NCI-H446 (cell line): Measurements from ENCODE around the gene ATP13A1.

ENCODE experiments used
- DNase-seq, 2 experiments: peaks; one replicate each; lab custom pipeline; 2025; lab: John Stamatoyannopoulos, UW

Gene ATP13A1

DNA sequence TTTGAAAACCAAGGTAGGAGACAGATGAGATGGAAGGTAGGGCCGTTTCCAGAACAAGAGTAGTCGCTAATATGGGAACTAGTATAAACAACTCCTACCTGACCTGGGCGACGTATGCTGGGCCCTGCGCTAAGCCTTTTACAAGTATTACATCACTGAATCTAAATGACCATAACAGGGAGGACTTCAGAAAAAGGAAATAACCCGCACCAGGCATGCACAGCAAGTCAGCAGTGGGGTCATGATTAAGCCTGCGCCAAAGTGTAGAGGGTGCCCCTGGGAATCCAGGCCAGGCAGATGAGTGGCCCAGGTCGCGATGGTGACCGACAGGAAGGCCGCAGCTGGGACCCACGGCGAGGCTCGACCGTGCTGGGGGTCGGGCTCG is 613 bp downstream of the ATP13A1 start:
- no peak for DNase-seq

DNA sequence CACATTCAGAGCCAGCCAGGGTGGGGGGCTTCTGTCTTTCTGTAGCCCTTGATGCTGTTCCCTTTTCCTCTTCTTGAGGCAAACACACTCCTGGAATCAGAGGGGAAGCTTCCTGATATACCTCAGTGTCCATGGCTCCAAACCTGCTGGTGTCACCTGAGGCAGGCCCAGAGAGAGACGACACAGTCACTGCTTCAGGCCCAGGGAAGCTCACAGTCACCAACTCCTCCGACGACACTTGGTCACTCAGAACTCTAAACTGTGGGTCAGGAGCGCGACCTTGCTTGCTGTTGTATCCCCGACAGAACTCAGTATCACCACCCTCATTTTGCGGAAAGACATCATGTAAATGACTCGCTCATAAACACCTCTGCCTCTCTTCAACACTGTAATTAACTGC is 1.1 kb downstream of the ATP13A1 start:
- DNase-seq, result no peak

DNA sequence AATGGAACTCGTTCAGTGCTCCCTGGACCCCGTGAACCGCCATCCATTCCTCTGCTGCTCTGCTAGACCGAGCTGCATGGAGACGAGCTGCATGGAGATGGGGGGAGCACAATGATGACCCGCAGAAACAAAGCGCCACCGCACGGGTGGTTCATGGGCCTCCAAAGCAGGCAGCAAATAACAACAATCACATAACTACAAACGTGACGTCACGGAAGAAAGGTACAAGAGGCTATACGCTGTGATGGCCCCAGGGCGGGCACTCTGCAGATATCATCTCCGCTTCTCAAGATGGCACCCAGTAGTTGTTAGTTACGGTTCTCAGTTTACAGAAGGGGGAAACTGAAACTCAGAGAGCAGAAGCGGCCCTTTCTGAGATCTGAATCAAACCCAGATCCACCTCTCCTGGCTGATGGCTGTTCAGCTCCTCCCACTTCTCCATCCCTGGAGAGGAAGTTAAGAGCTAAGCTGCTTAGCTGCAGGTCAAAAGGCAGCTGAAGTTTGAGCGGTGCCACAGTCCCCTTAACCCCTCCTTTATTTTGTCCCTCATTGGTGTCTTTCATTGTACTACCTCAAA is 1.7 kb downstream of the ATP13A1 start:
- DNase-seq, result no peak

DNA sequence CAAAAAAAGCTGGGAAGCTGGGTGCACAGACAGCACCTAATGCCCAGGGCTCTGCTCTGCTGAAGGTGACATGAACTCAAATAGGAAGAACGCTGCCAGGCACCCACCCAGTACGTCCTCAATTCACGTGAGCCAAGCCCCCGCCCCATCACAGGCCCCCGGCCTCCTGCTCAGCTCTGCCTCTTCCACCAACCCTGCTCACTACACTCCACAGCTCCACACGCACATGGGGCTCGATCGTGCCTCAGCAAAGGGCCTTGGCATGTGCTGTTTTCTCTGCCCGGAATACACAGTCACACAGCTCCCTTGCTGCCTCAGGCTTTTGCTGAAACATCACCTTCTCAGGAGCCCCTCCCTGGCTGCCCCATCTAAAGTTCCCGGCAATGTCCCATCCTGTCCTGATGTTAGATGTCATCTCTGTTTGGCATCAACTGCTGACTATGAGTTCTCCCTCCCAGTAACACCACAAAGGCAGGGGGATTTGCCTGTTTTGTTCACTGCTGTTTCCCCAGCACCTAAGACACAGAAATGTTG is 2.3 kb downstream of the ATP13A1 start:
- DNase-seq, result no peak

DNA sequence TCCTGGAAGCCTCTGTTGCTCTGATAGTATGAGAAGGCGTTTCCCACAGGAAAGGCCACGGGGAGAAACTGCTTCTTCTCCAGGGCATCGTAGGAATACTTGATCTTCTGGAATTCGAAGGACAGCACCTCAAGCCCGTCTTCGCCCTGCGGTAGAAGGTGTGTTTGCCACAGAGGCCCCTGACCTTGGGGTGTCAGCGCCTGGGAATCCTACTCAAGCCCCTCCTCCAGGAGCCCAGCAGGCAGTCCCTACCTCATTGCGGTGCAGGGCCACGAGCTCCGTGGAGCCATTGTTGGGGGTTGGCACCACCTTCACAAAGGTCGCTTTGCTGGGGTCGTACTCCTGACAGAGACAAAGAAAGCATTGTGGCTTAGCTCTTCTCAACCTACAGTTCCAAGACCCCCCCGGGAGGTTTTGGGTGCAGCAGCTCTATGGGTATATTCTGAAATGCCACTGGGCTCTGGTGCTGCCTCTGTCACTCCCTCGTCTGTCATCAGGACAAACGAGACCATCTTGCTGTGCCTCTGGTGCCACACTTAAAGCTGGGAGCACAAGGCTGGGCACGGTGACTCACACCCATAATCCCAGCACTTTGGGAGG is 3.7 kb downstream of the ATP13A1 start:
- no peak for DNase-seq

DNA sequence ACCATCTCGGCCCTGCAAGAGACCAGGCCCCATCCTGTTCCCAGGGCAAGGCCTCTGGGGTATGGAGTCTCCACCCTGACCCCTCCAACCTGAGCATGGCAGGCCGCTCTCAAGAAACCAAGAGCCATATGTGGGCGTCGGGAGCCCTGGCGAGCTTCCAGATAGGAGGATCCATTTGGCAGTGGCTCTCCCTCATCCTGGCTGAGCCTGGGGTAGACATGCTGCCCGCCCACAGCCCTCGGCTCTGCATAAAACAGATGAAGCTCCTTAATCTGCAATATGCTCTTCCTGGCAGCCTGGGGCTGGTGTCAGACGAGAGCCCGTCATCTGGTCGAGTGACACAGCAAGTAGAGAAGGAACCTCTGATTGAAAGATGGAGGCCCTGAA is 6.1 kb downstream of the ATP13A1 start:
- DNase-seq, result peak; percentile 63 to 89

DNA sequence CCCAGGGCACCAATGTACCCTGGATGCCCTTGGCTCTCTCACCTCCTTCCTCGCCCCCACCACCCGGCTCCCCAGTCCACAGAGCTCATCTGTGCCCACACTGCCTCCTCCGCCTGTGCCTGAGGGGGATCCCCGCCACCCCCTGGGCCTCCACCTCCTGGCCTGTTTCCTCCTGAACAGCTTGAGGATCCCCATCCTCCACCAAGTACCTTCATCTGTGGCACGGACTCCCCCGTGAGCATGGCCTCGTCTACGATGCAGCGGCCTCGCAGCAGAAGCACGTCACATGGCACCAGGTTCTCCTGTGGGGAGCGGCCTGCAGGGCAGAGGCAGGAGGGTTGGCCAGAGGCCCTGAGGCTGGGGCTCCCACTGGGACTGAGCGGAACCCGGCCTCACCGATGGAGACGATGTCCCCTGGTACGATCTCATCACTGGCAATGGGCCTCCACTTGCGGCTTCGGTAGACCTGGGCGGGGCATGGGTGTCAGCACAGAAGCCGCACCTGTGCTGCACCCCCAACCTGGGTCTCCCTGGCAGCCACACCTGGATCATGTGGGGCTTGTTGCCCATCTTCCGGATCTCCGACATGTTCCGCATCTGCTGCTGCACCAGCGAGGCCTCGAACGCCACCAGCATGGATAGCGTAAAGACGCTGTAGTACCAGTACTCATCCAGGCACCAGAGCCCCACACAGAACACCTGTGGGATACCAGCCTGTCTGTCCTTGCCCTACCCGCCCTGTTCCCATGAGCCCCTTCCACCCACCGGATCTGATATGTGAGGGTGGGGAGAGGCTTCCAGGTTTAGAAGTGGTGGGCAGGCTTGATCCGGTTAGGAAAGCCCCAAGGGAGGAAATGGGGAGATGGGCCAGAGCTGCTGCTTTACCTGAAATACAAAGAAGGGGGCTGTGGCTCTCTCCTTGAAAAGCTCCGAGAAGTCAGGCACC is 6.8 kb downstream of the ATP13A1 start:
- DNase-seq, result no peak

DNA sequence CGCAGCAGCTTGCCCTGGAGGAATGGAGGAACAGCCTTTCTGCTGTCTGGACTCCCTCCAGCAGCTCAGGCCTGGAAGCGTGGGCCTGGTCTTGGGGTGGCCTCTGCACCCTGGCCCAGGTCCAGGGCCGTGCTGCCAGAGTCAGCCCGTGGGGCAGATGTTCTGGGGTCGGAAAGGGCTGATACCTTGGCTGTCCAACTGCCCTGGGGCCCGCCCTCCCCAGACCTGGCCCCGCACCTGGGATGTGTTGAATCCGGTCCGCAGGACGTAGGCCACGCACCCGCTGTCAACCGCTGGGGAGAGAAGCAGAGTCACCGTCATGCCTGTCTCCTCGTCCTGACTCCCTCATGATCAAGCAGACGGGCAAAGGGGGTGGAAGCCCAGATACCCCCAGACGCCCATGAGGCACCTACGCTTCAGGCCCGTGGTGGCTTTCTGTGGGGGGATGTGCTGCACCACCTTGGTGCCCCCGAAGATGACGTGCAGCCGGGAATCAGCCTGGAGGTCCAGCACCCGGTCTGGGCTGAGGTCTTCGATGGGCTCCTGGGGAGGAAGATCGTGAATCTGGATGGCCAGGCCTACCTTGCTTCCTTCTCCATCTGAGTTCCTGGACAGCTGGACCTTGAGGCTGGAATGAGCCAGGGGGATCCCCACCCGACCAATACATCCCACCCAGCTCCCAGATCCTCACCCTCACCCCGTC is 7.7 kb downstream of the ATP13A1 start:
- DNase-seq, result no peak

DNA sequence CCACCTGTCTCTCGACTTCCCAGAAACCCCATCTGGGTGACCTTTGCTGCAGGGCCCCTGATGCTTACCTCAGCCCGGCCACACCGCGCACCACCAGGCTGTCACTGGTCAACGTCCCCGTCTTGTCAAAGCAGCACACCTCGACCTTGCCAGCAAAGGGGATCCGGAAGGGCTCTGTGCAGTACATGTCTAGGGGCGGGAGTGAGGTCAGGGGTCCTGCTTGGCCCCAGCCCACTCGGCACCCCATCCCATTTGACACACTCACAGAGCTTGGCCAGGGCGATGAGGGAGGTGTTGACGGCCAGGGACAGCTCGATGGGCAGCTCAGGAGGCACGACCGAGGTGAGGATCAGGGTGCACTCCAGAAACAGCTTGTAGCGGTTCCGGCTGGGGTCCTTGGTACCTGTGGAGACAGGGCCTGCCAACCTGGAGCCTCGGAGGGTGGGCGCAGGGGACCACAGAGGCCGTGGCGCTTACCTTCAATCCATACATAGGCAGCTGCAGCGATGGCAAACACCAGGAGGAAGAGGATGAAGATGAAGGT is 8.4 kb downstream of the ATP13A1 start:
- no peak for DNase-seq

DNA sequence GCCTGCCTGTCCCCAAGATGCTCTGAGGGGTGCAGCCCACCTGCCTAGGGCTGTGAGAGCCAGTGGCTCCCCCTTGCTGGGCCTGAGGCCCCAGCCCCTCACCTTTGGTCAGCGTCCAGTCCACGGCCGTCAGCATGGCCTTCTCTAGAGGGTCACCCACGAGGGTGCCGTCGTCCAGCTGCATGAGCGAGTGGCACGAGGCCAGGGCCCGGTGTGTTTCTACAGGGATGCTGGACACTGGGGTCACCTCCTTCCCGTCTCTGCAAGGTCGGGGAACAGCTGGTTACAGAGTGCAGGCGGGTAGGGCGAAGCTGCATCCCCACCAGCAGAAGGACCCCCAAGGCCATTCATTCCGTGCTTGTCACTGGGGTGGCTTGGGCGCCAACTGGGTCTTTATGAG is 9.0 kb downstream of the ATP13A1 start:
- no peak for DNase-seq

DNA sequence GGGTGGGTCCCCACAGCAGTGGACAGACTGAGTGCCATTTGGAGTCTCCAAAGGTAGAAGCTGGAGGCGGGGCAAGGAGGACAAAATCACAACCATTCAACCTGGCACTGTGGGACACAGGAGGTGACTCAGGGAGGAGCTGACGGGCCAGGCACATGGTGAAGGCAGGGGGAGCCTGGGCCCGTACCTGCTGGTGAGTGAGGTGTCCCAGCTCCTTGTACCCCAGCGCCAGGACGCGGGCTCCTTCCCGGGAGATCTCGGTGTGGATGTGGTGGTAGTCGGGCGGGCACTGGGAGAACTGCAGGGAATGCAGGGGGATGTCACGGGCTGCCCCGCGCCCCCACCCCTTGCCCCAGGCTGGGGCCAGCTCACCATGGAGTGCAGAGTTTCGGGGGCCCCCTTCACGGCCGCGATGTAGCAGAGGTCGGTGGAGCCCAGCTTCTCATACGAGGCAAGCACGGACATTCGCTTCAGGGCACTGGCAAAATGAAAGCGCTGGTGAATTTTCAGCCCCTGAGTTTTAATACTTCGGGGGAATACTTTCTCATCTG is 9.8 kb downstream of the ATP13A1 start:
- DNase-seq, result no peak

DNA sequence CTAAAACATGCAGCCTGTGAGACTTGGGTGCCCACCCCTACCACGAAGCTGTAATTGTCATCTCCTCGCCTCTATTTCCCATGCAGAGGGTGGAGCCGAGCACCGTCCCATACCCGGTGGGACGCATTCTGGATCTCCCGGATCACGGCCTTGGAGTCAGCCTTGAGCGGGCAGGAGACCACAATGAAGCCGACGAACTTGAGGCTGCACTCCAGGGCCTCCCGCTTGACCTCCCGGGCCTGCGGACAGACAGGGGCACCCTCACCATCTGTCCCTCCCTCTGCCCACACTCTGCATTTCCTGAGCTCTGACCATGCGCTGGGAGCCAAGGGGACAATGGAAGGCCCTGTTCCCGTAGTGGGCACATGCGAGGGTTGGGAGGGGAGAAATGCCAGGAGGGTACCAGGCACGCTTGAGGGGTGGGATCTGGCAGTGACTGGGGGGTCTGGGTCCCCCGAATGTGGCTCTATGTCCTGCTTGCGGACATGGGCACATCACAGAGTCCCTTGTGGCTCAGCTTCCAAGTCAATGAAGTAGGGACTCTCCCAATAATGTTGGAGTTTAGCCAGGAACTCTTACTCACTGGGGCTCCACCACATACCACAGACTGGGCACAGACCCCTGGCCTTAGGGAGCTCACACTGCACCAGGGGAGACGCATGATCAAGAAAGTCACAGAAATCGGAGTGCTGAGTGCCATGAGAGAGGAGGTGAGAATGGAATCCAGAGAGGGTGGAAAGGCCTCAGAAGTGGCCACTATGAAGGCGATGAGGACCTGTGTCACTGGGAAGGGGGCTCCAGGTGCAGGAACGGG is 10.8 kb downstream of the ATP13A1 start:
- DNase-seq, result no peak

DNA sequence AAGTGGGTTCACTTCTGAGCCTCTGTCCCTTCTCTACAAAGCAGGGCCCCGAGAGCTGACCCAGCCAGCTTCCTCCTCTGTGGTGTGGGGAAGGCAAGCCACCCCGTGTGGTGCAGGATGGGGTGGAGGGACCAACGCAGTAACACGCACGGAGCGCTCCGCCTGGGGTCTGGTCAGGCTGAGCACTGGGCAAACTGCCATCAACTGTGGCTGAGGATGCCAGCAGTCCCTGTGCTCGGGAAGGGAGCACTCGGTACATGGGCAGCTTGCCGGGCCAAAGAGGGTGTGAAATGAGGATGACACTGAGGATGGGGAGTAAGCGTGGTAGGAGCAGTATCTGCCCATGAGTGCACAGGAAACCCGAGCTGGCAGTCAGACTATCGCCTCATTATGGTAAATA is 12.4 kb downstream of the ATP13A1 start:
- DNase-seq, result no peak

DNA sequence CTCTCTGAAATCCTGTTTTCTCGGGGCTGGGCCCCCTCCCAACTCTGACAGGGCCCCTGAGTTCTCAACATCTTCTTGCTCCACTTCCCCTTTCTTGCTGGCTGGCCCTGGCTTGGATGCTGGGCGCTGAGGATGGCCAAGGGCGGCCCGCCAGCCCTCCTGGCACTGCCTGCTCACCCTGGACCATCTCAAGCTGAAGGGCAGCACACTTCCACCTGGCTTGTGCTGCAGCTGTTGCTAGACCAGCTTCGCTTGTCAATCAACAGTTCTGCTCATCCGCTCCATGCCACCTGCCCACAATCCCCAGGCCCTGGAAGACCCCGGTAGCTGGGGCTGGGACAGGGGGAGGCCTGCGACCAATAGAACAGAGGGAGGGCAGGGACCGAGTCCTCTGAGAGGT is 13.1 kb downstream of the ATP13A1 start:
- no peak for DNase-seq

DNA sequence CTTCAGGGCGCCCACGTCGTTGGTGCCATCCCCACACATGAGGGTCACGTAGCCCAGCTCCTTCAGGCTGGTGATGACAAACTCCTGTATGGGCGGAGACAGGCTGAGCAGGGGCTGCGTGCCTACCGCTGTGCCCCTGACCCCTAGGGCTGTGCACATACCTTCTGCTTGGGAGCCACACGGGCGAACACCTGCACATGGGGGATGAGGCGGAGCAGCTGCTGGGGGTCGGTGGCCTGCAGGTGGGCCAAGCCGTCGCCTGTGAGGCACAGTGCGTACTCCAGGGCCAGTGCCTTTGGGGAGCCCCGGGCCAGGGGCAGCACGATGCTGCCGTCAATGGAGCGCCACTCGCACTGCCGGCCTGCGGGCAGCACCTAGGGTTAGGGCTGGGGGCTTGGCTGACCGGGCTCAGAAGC is 13.9 kb downstream of the ATP13A1 start:
- no peak for DNase-seq

DNA sequence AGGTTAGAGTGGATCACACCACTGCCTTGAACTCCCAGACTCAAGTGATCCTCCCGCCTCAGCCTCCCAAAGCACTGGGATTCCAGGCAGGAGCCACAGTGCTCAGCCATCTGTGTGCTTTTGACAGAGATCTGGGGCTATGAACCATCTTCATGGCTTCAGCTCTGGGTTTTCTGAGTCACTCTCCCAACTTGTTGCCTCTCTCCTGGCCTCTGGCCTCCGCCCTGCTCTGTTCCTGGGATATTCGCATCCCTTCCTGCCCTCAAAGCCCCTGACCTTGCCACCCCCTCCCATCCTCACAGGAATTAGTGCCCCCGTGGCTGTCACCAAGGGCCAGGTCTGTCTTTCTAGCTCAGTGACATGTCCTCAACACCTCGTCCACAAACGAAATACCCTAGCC is 14.3 kb downstream of the ATP13A1 start:
- no peak for DNase-seq

DNA sequence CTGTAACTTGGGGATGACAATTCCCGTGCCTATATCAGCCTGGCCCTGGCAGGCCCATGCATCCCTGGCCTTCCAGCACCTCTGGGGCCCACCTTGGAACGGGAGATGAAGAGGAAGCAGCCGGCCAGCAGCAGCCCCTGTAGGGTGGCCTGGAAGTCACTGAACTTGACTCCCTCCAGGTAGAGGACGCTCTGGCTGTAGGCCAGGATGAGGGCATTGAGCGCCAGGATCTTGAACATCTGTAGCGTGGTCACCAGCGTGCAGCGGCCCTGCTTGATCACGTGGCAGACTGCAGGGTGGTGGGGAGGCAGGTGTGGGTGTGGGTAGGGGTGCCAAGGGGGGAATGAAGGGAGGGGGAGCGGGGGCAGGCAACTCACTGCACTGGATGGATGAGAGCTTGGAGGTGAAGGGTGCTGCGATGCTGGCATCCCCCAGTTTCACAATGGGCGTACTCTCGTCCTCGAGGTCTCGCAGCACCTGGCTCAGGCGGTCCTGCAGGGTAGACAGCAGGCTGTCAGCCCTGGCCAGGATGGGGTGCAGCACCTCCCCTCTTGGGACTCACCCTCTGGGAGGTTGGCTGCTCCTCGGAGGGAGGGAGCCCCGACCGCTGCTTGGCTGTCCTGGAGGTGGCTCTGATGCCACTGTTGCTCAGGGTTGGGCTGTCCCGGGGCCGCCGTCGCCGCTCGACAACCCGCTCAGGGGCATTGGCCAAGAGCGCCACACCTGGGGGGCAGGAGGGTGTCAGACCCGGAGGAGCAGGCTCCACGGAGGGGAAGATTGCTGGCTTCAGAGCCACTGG is 16.2 kb downstream of the ATP13A1 start:
- no peak for DNase-seq

DNA sequence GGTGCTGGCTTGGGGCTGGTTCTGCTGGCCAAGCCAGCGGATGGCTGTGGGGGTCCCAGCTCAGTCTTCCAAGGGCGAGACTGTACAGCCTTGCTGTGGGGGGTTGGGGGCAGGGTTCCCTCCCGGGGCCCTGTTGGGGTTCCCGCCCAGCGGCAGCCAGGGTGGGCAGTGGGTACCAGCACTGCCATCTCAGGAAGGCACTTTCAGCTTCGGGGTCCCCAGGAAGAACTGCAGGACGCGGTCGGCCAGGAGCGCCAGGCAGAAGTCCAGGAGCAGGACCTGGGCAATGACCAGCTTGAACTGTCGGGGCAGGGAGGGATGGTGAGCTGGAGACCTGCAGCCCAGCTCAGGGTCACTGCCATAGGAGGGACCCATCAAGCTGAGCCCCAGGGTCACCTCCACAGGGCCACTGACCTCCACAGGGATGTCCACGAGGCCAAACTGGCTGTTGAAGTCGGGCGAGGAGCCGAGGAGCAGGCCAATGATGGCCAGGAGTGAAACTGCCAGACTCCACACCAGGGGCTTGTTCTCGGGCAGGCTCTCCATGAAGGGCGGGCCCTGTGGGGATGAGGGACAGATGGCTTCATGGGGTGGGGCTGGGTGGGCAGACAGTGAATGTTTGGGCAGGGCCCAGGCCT is 18.1 kb downstream of the ATP13A1 start:
- DNase-seq, result no peak

DNA sequence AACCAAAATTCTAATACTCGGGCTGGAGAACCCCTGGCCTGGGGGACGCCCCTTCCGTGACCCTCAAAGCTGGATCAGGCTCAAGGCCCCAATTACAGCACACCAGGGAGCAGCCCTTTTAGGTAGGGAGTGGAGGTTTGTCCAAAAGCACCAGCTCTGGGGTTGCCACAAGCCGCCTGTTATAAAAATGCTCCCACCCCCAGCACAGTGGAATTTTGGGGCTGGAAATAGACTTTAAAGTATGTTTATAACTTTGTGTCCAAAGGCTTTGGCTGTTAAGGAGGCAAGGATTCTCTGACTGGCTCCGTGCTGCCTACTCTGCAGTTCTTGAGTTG is 19.5 kb downstream of the ATP13A1 start:
- DNase-seq, result no peak
